ENCODE measurements around the gene MYO3B.

MYO3B gene

GRCh38 chr2:170253721-170254230 is 75.8 kb downstream of the MYO3B start:
- Histone ChIP-seq H3K4me3 (ENCODE audit: low read depth, low read length) (no peak overlapping the region), H3K9me3 (no peaks in the 10 kb centered on the region), H3K27me3 (no peaks in the 10 kb centered on the region), H3K36me3 (no peaks in the 10 kb centered on the region), H3K4me1 (no peaks in the 10 kb centered on the region)
- no peak for TF ChIP-seq CTCF (IDR thresholded peaks at IDR 0.05; ENCODE audit: low read depth, low read length)
- DNase-seq: no peak

GRCh38 chr2:170254293-170254732 is 76.4 kb downstream of the MYO3B start:
- Histone ChIP-seq H3K4me3 (ENCODE audit: low read depth, low read length) (no peak overlapping the region), H3K9me3 (no peaks in the 10 kb centered on the region), H3K27me3 (no peaks in the 10 kb centered on the region), H3K36me3 (no peaks in the 10 kb centered on the region), H3K4me1 (no peaks in the 10 kb centered on the region)
- no peak for DNase-seq
- no peak for TF ChIP-seq CTCF (IDR thresholded peaks at IDR 0.05; ENCODE audit: low read depth, low read length)

GRCh38 chr2:170255137-170255536 is 77.2 kb downstream of the MYO3B start:
- H3K36me3 ChIP-seq: no peaks in the 10 kb centered on the region

GRCh38 chr2:170255971-170256370 is 78.0 kb downstream of the MYO3B start:
- H3K4me1 ChIP-seq: no peaks in the 10 kb centered on the region
- no peaks in the 10 kb centered on the region for H3K27me3 ChIP-seq
- H3K4me3 ChIP-seq (ENCODE audit: low read depth, low read length): no peak overlapping the region
- TF ChIP-seq CTCF (IDR thresholded peaks at IDR 0.05; ENCODE audit: low read depth, low read length): no peak
- no peak for DNase-seq
- H3K9me3 ChIP-seq: no peaks in the 10 kb centered on the region
- no peaks in the 10 kb centered on the region for H3K36me3 ChIP-seq

More at GRCh38 chr2:170255137-170255536, 77.2 kb downstream of the MYO3B start:
- H3K27me3 ChIP-seq: no peaks in the 10 kb centered on the region
- H3K9me3 ChIP-seq: no peaks in the 10 kb centered on the region
- no peaks in the 10 kb centered on the region for H3K4me1 ChIP-seq
- no peak overlapping the region for H3K4me3 ChIP-seq (ENCODE audit: low read depth, low read length)
- no peak for DNase-seq
- no peak for TF ChIP-seq CTCF (IDR thresholded peaks at IDR 0.05; ENCODE audit: low read depth, low read length)

- Histone ChIP-seq H3K9me3 (no peaks in the 10 kb centered on the region), H3K36me3 (no peaks in the 10 kb centered on the region), H3K27me3 (no peaks in the 10 kb centered on the region), H3K4me1 (no peaks in the 10 kb centered on the region), H3K4me3 (ENCODE audit: low read depth, low read length) (no peak overlapping the region)
- no peak for TF ChIP-seq CTCF (IDR thresholded peaks at IDR 0.05; ENCODE audit: low read depth, low read length)
- no peak for DNase-seq
Observed at GRCh38 chr2:170258382-170258781, 80.4 kb downstream of the MYO3B start.

- DNase-seq: no peak
- TF ChIP-seq CTCF (IDR thresholded peaks at IDR 0.05; ENCODE audit: low read depth, low read length): no peak
- no peaks in the 10 kb centered on the region for H3K27me3 ChIP-seq
- no peaks in the 10 kb centered on the region for H3K9me3 ChIP-seq
- no peak overlapping the region for H3K4me3 ChIP-seq (ENCODE audit: low read depth, low read length)
- H3K4me1 ChIP-seq: no peaks in the 10 kb centered on the region
- no peaks in the 10 kb centered on the region for H3K36me3 ChIP-seq
Observed at GRCh38 chr2:170260188-170260587, 82.2 kb downstream of the MYO3B start.
